Activated naive CD8-positive, alpha-beta T cell treated with anti-CD3 and anti-CD28 coated beads for 36 hours (primary cell): ENCODE data around the gene TYW1. TPM values are rescaled to one million over a fixed set of nuclear protein-coding genes. Genes with fewer than 3 reads are reported as not detected.
"Not testable (repeated sequence)": the region's sequence is repeated elsewhere in the genome, so short reads cannot be mapped to it uniquely, and the experiment has no call there.

Experiments
- DNase-seq: peaks from one replicate; pipeline ENCODE4 v3.0.0; 2021
- H3K27ac Mint-ChIP-seq: one replicate; pipeline ENCODE4 v1.8.0; 2022; ENCODE audit warnings: mild to moderate bottlenecking, moderate library complexity, mixed read lengths
- H3K27me3 Mint-ChIP-seq: one replicate; pipeline ENCODE4 v1.8.0; 2022; ENCODE audit warnings: mild to moderate bottlenecking, mixed read lengths
- H3K36me3 Mint-ChIP-seq: one replicate; pipeline ENCODE4 v1.8.0; 2021; ENCODE audit warnings: mild to moderate bottlenecking, mixed read lengths
- H3K4me1 Mint-ChIP-seq: one replicate; pipeline ENCODE4 v1.8.0; 2021; ENCODE audit warnings: mixed read lengths
- H3K4me3 Mint-ChIP-seq: one replicate; pipeline ENCODE4 v1.8.0; 2022; ENCODE audit warnings: mild to moderate bottlenecking, moderate library complexity, mixed read lengths
- H3K9me3 Mint-ChIP-seq: one replicate; pipeline ENCODE4 v1.8.0; 2022; ENCODE audit warnings: mixed read lengths
- total RNA-seq, 2 experiments: library from RNA; stranded (reverse); gene quantifications; one replicate each; pipeline ENCODE4 v1.2.3, GENCODE V29; 2021

TYW1 gene
- total RNA-seq, 2 experiments from 2014 or later = 16.7 to 17.8 TPM

GRCh38 chr7:67017971-67018370 is 21.3 kb downstream of the TYW1 start:
- DNase-seq, H3K9me3 Mint-ChIP-seq, H3K27ac Mint-ChIP-seq, H3K4me1 Mint-ChIP-seq, H3K27me3 Mint-ChIP-seq, H3K4me3 Mint-ChIP-seq: not testable (repeated sequence)
- peaks cover 26% of the 10 kb centered on the region for H3K36me3 Mint-ChIP-seq

DNA sequence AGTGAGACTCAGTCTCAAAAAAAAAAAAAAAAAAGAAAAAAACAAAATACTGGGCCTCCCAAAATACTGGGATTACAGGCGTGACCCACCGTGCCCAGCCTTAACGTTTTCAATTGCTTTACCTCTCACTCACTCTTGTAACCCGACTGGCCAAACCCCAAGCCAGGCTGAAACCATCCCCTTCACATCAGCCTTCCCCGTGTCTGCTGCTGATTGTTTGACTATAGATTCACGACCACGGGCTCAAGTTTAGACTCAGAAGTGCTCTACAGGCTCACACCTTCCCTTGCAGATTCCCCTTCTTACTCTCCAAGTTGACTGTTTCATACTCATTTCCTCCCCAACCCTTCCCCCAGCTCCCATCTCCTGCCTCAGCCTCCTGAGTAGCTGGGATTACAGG is 22.3 kb downstream of the TYW1 start:
- Mint-ChIP-seq H3K36me3 (peaks cover 22% of the 10 kb centered on the region), H3K4me3 (no peak overlapping the region), H3K27me3 (no peaks in the 10 kb centered on the region), H3K9me3 (no peaks in the 10 kb centered on the region), H3K4me1 (no peaks in the 10 kb centered on the region), H3K27ac (no peak overlapping the region)
- no peak for DNase-seq

- Mint-ChIP-seq H3K9me3 (no peaks in the 10 kb centered on the region), H3K36me3 (peaks cover 22% of the 10 kb centered on the region), H3K4me3 (no peak overlapping the region), H3K27me3 (no peaks in the 10 kb centered on the region), H3K27ac (no peak overlapping the region), H3K4me1 (no peaks in the 10 kb centered on the region)
- DNase-seq = no peak
Measured at GRCh38 chr7:67019562-67020390, 23.1 kb downstream of the TYW1 start.

DNA sequence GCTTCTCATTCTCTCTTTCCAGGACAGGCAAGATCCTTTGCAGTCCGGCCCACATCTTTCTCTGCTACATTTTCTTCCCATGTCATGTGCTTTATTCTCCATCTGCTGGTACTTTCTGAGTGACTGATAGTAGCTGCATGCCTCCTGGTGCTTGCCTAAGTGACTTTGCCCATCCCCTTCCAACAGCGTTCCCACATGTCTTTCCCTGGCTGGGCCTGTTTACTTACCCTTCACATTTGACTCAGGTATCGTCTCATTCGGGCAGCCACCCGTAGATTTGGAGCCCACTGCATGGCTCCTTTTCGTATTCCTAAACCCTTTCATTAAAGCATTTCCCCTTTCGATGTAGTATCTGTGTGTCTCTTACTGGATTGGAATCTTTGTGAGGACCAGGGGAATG is 24.6 kb downstream of the TYW1 start:
- Mint-ChIP-seq H3K4me1 (no peaks in the 10 kb centered on the region), H3K4me3 (no peak overlapping the region), H3K27me3 (no peaks in the 10 kb centered on the region), H3K27ac (no peak overlapping the region), H3K36me3 (peaks cover 27% of the 10 kb centered on the region), H3K9me3 (no peaks in the 10 kb centered on the region)
- DNase-seq = no peak

DNA sequence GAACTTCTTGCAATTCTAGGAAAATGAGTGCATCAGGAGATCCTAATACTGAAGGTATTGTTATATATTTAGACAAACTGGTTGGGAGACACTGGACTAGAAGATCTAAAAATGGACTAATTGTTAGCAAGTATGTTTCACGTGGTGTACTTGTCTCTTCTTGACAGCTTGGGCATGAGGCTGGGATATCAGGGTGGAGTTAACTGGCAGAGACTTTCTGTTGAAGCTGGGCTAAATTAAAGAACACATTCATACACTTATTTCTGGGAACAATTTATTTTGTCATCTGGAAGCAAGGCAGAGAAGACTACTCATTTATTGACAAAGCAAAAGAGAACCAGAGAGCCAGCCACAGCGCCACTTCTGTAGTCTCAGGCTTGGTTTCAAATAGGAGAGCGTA is 25.9 kb downstream of the TYW1 start:
- H3K27me3 Mint-ChIP-seq = no peaks in the 10 kb centered on the region
- no peak for DNase-seq
- H3K36me3 Mint-ChIP-seq = peaks cover 30% of the 10 kb centered on the region
- H3K4me3 Mint-ChIP-seq = no peak overlapping the region
- H3K27ac Mint-ChIP-seq = no peak overlapping the region
- H3K9me3 Mint-ChIP-seq = no peaks in the 10 kb centered on the region
- no peaks in the 10 kb centered on the region for H3K4me1 Mint-ChIP-seq

DNA sequence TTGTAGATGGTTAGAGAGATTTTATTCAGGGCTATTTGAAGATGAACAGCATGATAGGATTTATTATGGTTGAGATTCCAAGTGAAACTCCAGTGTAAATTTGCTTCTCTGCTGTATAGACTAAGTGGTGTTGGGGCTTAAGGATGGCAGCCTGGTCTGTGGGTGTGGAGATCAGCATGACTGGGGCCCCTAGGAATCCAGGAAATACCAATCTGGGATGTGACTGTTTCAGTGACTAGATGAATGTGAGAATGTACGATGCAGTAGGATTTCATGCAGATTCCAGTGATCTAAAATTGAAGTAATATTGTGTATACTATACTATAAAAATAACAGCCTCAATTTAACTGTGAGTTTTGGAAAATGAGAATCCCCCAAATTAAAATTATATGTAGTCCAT is 28.8 kb downstream of the TYW1 start:
- peaks cover 44% of the 10 kb centered on the region for H3K36me3 Mint-ChIP-seq
- H3K9me3 Mint-ChIP-seq, H3K4me1 Mint-ChIP-seq, H3K4me3 Mint-ChIP-seq, DNase-seq, H3K27me3 Mint-ChIP-seq, H3K27ac Mint-ChIP-seq: not testable (repeated sequence)

DNA sequence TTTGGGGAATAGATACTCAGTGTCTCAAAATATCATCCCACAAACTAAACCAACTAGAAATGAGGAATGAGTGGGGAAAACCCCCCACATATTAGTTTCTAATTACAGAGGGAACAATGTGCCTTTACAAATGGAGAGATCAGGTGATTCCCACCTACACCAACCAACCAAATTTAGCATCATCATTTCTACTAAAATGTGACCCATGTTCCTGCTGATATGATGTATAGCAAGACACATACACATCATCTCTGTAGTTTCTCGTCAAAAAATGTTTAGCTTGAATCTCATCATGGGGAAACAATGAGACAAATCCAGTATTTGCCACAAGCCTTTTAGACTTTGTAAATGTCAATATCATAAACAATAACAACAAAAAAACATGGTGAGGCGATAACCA is 35.1 kb downstream of the TYW1 start:
- H3K4me1 Mint-ChIP-seq, H3K27me3 Mint-ChIP-seq, H3K4me3 Mint-ChIP-seq, DNase-seq, H3K27ac Mint-ChIP-seq: not testable (repeated sequence)
- Mint-ChIP-seq H3K36me3 (peaks cover 47% of the 10 kb centered on the region), H3K9me3 (peaks cover 12% of the 10 kb centered on the region)

DNA sequence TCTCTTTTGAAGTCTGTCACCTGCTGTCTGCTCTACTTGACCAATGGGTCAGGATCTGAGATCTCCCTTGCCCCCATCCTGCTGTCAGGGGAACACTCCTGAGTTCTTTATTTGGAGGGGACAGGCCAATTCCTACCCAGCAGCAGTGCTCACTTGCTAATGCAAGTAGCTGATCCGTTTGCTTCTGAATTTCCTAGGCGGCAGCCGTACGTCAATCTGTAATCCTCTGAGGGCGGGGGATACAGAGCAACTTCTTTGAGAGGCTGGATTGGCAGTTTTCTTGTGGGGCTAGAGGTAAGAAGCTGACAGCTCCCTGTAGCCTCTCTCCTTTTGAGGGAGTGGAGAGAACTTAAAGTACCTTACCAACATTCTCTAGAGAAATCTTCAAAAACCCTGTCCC is 36.6 kb downstream of the TYW1 start:
- Mint-ChIP-seq H3K4me1 (no peaks in the 10 kb centered on the region), H3K27ac (no peak overlapping the region), H3K27me3 (no peaks in the 10 kb centered on the region), H3K4me3 (no peak overlapping the region), H3K36me3 (peaks cover 40% of the 10 kb centered on the region), H3K9me3 (peaks cover 12% of the 10 kb centered on the region)
- no peak for DNase-seq

DNA sequence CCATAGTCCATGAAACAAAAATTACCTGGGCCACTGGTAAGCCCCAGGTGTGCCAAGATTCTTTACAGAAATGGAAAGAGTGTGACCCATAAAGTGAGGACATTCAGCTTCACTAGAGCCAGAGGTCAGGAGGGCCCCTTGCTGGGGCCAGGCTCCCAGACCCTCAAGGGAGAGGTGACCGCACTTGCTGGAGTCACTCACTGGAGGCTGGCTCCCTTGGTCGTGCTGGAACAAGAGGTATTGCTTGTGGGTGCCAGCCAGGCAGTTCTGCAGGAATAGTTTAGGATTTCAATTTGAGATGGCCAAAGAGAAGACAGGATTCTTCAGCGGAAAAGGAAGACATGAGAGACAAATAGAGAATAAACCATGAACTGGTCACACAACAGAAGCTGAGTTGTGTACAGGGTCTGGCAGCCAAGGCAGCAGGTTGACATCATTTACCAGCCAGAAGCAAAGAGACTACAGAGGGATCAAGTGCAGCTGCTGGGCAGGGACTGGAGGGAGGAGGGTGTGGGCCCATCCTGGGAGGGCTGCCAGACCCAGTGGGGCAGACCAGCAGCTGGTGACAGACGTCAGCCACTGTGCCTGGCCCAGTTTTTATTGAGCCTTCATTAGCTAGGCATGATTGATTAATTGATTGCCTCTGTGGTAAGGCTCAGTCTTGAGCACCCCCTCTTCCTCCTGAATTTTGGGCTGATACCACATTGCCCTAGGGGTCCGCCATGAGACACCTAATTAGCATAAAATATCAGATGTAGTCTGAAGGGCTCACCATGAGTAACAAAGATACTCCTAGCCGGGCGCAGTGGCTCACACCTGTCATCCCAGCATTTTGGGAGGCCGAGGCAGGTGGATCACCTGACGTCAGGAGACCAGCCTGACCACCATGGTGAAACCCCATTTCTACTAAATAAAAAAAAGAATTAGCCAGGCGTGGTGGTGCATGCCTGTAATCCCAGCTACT is 40.1 kb downstream of the TYW1 start:
- not testable (repeated sequence) for H3K4me3 Mint-ChIP-seq, H3K9me3 Mint-ChIP-seq, H3K27ac Mint-ChIP-seq, H3K27me3 Mint-ChIP-seq, DNase-seq, H3K4me1 Mint-ChIP-seq
- peaks cover 23% of the 10 kb centered on the region for H3K36me3 Mint-ChIP-seq

- not testable (repeated sequence) for H3K27me3 Mint-ChIP-seq, H3K9me3 Mint-ChIP-seq, H3K27ac Mint-ChIP-seq, H3K4me3 Mint-ChIP-seq, H3K4me1 Mint-ChIP-seq, DNase-seq, H3K36me3 Mint-ChIP-seq
Measured at GRCh38 chr7:67040832-67041231, 44.2 kb downstream of the TYW1 start.

DNA sequence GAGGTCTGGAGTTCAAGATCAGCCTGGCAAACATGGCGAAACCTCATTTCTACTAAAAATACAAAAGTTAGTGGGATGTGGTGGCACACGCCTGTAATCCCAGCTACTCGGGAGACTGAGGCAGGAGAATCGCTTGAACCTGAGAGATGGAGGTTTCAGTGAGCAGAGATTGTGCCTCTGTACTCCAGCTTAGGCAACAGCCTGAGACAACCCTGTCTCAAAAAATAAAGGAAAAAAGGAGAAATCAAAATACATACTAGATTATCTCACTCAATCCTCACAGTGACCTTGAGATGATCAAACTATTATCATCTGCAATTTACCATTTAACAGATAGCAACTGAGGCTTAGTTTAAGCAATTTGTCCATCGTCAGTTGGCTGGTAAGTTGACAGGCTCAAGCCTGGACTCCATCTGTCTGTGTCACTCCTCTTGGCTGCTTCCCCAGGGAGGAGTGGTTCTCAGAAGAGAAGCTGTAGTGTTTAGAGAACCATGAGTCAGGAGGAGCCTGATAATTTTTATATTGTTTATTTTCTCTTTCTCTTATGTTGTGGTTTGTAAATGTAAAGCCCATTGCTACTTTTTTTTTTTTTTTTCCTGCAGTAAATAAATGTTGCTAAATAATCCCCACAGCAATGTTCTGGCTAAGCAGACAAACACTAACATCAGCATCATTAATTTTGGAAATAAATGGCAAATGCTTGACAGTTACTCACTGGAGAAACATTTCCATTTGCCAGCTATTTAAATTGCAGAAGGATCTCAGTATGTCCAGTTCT is 46.3 kb downstream of the TYW1 start:
- H3K4me1 Mint-ChIP-seq, H3K36me3 Mint-ChIP-seq, H3K27me3 Mint-ChIP-seq, H3K4me3 Mint-ChIP-seq, H3K9me3 Mint-ChIP-seq, H3K27ac Mint-ChIP-seq, DNase-seq: not testable (repeated sequence)

- not testable (repeated sequence) for H3K27ac Mint-ChIP-seq, DNase-seq, H3K36me3 Mint-ChIP-seq, H3K27me3 Mint-ChIP-seq, H3K4me1 Mint-ChIP-seq, H3K4me3 Mint-ChIP-seq, H3K9me3 Mint-ChIP-seq
Measured at GRCh38 chr7:67043559-67043930, 46.9 kb downstream of the TYW1 start.

- no peak overlapping the region for H3K27ac Mint-ChIP-seq
Measured at GRCh38 chr7:67045496-67045995, 48.9 kb downstream of the TYW1 start.

DNA sequence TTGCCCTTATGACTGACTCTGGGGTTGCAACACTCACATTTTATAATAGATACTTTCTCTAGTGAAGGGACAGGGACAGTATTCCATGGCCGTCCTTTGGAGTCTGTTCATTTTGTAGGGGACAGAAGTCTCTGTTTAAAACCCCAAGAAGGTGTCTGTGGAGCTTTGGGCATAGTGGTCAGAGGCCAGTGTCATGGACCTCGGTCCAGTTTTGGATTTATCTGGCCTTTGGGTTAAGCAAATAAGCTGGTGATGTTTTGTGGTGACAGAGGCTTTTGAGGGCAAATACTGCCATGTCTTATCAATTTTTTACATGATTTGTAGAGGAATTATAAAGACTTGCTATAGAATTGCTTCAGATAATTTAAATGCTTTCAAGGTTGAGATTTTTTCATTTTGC is 50.2 kb downstream of the TYW1 start:
- not testable (repeated sequence) for H3K27me3 Mint-ChIP-seq, H3K4me3 Mint-ChIP-seq, DNase-seq, H3K27ac Mint-ChIP-seq, H3K9me3 Mint-ChIP-seq
- Mint-ChIP-seq H3K36me3 (peaks cover 26% of the 10 kb centered on the region), H3K4me1 (peaks cover 13% of the 10 kb centered on the region)

More at GRCh38 chr7:67045496-67045995, 48.9 kb downstream of the TYW1 start:
- no peaks in the 10 kb centered on the region for H3K9me3 Mint-ChIP-seq
- DNase-seq = no peak
- H3K36me3 Mint-ChIP-seq = peaks cover 17% of the 10 kb centered on the region
- no peak overlapping the region for H3K4me3 Mint-ChIP-seq
- H3K27me3 Mint-ChIP-seq = no peaks in the 10 kb centered on the region
- peaks cover 11% of the 10 kb centered on the region for H3K4me1 Mint-ChIP-seq

DNA sequence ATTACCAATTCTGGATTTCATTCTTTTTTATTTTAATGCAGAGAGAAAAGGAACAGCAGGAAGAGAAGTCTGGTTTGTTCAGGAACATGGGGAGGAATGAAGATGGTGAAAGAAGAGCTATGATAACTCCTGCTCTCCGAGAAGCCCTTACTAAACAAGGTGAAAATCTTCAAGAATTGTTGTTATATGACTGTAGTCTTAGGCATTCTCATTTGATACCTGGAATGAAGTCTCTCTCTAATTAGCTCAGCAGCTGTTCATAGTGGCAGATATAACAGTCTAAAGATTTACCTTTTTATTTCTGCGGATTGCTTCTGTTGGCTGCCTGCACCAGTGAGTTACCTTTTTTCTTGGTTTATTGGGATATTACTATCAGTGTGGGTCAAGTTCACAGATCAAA is 53.3 kb downstream of the TYW1 start:
- not testable (repeated sequence) for DNase-seq, H3K27ac Mint-ChIP-seq, H3K27me3 Mint-ChIP-seq, H3K9me3 Mint-ChIP-seq, H3K4me3 Mint-ChIP-seq
- Mint-ChIP-seq H3K4me1 (peaks cover 15% of the 10 kb centered on the region), H3K36me3 (peaks cover 47% of the 10 kb centered on the region)
